ENCODE measurements around the gene C5orf22. TPM values are rescaled to one million over a fixed set of nuclear protein-coding genes. Genes with fewer than 3 reads are reported as not detected.

C5orf22 gene
- total and polyA plus RNA-seq, 2 of the 13 experiments (the other 11 are each of a cell fraction or from before 2014, with no cell fraction given), result 14.0 to 21.5 TPM

DNA sequence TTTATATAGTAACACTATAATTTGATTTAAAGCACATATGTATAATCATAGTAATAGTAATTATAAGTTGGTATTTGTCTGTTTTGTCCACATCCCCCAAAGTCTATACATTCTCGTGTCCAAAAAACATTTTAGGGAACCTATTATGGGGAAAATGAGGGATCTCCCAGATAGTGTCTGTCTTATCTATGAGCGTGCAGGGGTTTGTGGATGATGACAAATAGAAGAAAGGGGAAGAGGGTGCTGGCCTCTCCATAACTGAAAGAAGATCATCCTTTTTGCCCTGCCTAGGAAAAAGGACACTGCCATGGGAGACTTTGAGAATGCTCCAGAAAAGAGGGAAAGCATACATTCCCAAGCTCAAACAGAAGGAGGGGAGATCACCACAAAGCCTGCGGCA is 45.3 kb downstream of the C5orf22 start (continued):
- TF ChIP-seq, protein P1, sequence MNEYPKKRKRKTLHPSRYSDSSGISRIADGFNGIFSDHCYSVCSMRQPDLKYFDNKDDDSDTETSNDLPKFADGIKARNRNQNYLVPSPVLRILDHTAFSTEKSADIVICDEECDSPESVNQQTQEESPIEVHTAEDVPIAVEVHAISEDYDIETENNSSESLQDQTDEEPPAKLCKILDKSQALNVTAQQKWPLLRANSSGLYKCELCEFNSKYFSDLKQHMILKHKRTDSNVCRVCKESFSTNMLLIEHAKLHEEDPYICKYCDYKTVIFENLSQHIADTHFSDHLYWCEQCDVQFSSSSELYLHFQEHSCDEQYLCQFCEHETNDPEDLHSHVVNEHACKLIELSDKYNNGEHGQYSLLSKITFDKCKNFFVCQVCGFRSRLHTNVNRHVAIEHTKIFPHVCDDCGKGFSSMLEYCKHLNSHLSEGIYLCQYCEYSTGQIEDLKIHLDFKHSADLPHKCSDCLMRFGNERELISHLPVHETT (CRISPR knock-in tag; conservative IDR thresholded peaks at IDR 0.05), result no peak
- TF ChIP-seq DNMT1 (CRISPR knock-in tag; IDR thresholded peaks at IDR 0.05), result no peak
- no peak for TF ChIP-seq RAD21 (CRISPR knock-in tag; IDR thresholded peaks at IDR 0.05)
- TF ChIP-seq HOXA3 (CRISPR knock-in tag; IDR thresholded peaks at IDR 0.05), result no peak
- TF ChIP-seq, protein P2, sequence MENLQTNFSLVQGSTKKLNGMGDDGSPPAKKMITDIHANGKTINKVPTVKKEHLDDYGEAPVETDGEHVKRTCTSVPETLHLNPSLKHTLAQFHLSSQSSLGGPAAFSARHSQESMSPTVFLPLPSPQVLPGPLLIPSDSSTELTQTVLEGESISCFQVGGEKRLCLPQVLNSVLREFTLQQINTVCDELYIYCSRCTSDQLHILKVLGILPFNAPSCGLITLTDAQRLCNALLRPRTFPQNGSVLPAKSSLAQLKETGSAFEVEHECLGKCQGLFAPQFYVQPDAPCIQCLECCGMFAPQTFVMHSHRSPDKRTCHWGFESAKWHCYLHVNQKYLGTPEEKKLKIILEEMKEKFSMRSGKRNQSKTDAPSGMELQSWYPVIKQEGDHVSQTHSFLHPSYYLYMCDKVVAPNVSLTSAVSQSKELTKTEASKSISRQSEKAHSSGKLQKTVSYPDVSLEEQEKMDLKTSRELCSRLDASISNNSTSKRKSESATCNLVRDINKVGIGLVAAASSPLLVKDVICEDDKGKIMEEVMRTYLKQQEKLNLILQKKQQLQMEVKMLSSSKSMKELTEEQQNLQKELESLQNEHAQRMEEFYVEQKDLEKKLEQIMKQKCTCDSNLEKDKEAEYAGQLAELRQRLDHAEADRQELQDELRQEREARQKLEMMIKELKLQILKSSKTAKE (CRISPR knock-in tag; IDR thresholded peaks at IDR 0.05; ENCODE audit: borderline replicate concordance), result no peak
- TF ChIP-seq, protein P3, sequence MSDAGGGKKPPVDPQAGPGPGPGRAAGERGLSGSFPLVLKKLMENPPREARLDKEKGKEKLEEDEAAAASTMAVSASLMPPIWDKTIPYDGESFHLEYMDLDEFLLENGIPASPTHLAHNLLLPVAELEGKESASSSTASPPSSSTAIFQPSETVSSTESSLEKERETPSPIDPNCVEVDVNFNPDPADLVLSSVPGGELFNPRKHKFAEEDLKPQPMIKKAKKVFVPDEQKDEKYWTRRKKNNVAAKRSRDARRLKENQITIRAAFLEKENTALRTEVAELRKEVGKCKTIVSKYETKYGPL (CRISPR knock-in tag; IDR thresholded peaks at IDR 0.05), result no peak
- no peak for TF ChIP-seq ZNF547 (CRISPR knock-in tag; IDR thresholded peaks at IDR 0.05)
- no peak for TF ChIP-seq ZNF335 (CRISPR knock-in tag; IDR thresholded peaks at IDR 0.05)

DNA sequence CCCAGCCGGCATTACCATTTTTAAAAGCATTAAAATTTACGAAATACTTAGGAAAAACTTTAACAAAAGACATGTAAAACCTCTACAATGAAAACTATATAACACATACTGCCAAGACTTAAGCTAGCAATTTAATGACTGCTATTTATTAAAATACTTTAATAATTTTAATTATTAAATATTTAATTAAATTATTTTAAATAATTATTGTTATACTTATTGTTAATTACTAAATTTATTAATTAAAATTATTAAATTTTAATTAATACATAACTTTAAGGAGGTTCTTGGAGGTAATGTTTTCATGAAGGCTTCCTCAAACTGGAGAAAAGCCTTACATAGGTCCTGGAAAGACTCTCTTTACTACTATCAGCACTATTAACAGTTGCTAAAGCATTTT is 47.5 kb downstream of the C5orf22 start:
- H3K9me3 ChIP-seq (ENCODE audit: low read length), result no peaks in the 10 kb centered on the region
- H3K36me3 ChIP-seq (replicated peaks in 1 of 2; ENCODE audit: control insufficient read depth in 1 of 2, insufficient read depth in 2 of 2, low read length in 2 of 2), result no peaks in the 10 kb centered on the region
- H2AFZ ChIP-seq (ENCODE audit: low read length), result no peak overlapping the region
- DNase-seq (ENCODE audit: low spot score) (no peak), ATAC-seq (no peak), FAIRE-seq (no peak)
- H3K27ac ChIP-seq (ENCODE audit: extremely low read length, insufficient read depth, low read length), result no peak overlapping the region
- ChIA-PET POLR2A (no interaction called here), CTCF (ENCODE audit: low intra/inter-chr PET ratio, low total read pairs) (no interaction called here)
- no peak overlapping the region for H3K4me2 ChIP-seq (ENCODE audit: low read depth, low read length)
- 2% methylated on average over 2 of the region's 2 CpGs for WGBS (ENCODE audit: low lambda C conversion rate)
- H3K4me1 ChIP-seq (ENCODE audit: insufficient read depth, low read length), result no peaks in the 10 kb centered on the region
- peaks cover 2 to 6% of the 10 kb centered on the region in 2 experiments; a peak in 2 of 5 replicates for H3K27me3 ChIP-seq (ENCODE audit: control insufficient read depth in 1 of 2, insufficient read depth in 2 of 2, low read length in 2 of 2)
- no peaks in the 10 kb centered on the region for H3K79me2 ChIP-seq (ENCODE audit: insufficient read depth, low read length)
- in situ Hi-C loops (cut with HindIII; ENCODE audit: extremely low pct_ligation_motif_present, low pct_unique_long_range_greater_than_20kb), result loop anchor here (10.0 kb wide), 1 partner anchor 515 kb away; no protein-coding TSS in a partner anchor
- no peak overlapping the region for H3K9ac ChIP-seq (ENCODE audit: insufficient read depth, low read depth, low read length)
- intact Hi-C loops (cut with micrococcal nuclease; ENCODE audit: unreplicated experiment), result no loop called here
- no peak overlapping the region for H3K4me3 ChIP-seq (replicated peaks in 1 of 3; ENCODE audit: insufficient read depth in 1 of 3, low read depth in 2 of 3, low read length in 3 of 3)
- no peaks in the 10 kb centered on the region for H4K20me1 ChIP-seq (ENCODE audit: insufficient read depth, low read length)
- no TSS peak for BruUV-seq (replicated peaks)
- TF ChIP-seq ZNF547 (CRISPR knock-in tag; IDR thresholded peaks at IDR 0.05), result no peak
- no peak for TF ChIP-seq KLF16 (CRISPR knock-in tag; IDR thresholded peaks at IDR 0.05)
- TF ChIP-seq, protein P4, sequence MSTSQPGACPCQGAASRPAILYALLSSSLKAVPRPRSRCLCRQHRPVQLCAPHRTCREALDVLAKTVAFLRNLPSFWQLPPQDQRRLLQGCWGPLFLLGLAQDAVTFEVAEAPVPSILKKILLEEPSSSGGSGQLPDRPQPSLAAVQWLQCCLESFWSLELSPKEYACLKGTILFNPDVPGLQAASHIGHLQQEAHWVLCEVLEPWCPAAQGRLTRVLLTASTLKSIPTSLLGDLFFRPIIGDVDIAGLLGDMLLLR (CRISPR knock-in tag; IDR thresholded peaks at IDR 0.05), result no peak
- TF ChIP-seq, protein P5, sequence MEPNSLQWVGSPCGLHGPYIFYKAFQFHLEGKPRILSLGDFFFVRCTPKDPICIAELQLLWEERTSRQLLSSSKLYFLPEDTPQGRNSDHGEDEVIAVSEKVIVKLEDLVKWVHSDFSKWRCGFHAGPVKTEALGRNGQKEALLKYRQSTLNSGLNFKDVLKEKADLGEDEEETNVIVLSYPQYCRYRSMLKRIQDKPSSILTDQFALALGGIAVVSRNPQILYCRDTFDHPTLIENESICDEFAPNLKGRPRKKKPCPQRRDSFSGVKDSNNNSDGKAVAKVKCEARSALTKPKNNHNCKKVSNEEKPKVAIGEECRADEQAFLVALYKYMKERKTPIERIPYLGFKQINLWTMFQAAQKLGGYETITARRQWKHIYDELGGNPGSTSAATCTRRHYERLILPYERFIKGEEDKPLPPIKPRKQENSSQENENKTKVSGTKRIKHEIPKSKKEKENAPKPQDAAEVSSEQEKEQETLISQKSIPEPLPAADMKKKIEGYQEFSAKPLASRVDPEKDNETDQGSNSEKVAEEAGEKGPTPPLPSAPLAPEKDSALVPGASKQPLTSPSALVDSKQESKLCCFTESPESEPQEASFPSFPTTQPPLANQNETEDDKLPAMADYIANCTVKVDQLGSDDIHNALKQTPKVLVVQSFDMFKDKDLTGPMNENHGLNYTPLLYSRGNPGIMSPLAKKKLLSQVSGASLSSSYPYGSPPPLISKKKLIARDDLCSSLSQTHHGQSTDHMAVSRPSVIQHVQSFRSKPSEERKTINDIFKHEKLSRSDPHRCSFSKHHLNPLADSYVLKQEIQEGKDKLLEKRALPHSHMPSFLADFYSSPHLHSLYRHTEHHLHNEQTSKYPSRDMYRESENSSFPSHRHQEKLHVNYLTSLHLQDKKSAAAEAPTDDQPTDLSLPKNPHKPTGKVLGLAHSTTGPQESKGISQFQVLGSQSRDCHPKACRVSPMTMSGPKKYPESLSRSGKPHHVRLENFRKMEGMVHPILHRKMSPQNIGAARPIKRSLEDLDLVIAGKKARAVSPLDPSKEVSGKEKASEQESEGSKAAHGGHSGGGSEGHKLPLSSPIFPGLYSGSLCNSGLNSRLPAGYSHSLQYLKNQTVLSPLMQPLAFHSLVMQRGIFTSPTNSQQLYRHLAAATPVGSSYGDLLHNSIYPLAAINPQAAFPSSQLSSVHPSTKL (CRISPR knock-in tag; IDR thresholded peaks at IDR 0.05), result no peak
- TF ChIP-seq GTF2F1 (IDR thresholded peaks at IDR 0.05; ENCODE audit: low read length), result no peak
